Choroid plexus epithelial cell (primary cell): ENCODE data around the gene CCDC85C.
A peak's percentile ranks its signal among the peaks of the same experiment; 100 is the strongest.

ENCODE experiments used
- DNase-seq: peaks from one replicate; pipeline ENCODE4 v3.0.0-alpha.2; 2010; ENCODE audit warnings: low read depth
- H3K4me3 ChIP-seq: 2 replicates; pipeline ENCODE4 v1.5.1; 2011; ENCODE audit warnings: low read depth, mild to moderate bottlenecking, control low read depth, low read length, moderate library complexity
- TF ChIP-seq, protein P1 (sequence below): conservative IDR thresholded peaks from 2 replicates; pipeline ENCODE4 v1.5.1; 2011; ENCODE audit warnings: low read depth, mild to moderate bottlenecking, control low read depth, inconsistent platforms, low read length, moderate library complexity

Gene CCDC85C

DNA sequence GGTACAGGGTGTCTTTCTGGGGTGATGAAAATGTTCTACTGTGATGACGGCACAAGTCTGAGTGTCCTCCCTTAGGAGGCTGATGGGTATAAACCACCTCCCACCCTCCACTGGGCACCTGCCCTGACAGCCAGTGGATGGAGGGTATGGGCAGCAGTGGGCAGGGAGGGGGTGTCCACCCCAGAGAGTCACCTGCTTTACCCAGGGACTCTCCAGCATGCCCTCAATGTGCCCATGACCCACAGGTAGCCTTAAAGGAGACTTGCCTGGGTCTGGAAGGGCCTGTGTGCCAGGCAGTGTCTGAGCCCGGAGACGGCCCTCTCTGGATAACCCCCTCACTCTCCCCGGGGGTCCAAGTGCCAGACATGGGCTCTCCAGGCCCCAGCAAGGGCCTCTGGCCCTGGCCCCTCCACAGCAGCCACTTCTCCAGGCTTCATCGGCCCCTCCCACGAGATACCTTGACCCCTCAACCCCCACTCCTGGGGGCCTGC lies 84.0 kb downstream of the CCDC85C start:
- no peak overlapping the region for H3K4me3 ChIP-seq
- no peak for DNase-seq
- TF ChIP-seq, protein P1, sequence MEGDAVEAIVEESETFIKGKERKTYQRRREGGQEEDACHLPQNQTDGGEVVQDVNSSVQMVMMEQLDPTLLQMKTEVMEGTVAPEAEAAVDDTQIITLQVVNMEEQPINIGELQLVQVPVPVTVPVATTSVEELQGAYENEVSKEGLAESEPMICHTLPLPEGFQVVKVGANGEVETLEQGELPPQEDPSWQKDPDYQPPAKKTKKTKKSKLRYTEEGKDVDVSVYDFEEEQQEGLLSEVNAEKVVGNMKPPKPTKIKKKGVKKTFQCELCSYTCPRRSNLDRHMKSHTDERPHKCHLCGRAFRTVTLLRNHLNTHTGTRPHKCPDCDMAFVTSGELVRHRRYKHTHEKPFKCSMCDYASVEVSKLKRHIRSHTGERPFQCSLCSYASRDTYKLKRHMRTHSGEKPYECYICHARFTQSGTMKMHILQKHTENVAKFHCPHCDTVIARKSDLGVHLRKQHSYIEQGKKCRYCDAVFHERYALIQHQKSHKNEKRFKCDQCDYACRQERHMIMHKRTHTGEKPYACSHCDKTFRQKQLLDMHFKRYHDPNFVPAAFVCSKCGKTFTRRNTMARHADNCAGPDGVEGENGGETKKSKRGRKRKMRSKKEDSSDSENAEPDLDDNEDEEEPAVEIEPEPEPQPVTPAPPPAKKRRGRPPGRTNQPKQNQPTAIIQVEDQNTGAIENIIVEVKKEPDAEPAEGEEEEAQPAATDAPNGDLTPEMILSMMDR: no peak

DNA sequence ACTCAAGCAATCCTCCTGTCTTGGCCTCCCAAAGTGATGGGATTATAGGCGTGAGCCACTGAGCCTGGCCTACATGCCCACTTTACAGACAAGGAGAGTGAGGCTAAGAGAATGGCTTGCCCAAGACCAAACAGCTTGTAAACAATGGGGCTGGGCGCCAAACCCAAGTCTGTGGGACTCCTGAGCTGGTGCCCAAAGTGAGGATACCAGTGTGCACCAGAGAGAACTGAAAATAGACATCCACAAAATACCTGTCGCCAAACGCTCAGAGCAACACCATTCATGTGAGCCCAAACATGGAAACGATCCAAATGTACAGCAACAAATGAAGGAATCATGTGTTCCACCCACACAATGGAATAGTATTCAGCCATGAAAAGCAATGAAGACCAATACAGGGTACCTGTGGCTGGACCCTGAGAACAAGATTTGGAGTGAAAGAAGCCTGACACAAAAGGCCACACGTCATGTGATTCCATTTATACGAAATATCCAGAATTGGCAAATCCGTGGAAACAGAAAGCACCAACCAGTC lies 84.6 kb downstream of the CCDC85C start:
- no peak for DNase-seq
- TF ChIP-seq, protein P1: no peak
- no peak overlapping the region for H3K4me3 ChIP-seq

DNA sequence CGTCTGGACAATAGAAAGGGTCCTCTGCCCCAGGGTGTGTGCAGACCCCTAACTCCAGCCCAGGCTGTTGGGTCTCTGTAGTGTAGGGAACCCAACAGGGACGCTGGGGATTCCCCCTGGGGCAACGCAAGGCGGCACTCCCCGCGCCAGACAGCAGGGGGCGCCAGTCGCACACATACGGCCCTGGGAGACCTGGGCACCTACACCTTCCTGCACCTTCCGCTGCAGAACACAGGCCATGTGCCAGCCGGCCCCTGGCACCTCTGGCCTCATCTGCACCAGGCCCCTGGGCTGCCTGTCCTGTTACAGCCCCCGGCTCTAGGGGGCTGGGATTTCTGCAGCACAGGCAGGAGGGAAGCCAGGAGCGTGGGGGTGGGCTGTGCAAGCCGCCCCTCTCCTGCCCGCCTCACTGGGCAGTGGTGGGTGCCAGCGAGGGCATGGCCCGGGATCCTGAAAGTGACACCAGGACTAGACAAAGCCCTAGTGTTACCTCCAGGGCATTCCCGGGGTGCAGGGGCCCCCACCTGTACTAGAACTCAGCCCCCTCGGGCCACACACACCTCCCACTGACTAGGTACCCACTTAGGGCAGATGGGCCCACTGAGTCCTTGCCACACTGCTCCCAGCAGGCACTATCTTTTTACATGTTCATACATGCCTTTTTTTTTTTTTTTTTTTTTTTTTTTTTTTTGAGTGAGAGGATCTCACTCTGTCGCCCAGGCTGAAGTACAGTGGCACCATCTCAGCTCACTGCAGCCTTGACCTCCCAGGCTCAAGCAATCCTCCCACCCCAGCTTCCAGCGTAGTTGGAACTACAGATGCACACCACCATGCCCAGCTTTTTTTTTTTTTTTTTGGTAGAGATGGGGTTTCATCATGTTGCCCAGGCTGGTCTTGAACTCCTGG lies 85.3 kb downstream of the CCDC85C start:
- TF ChIP-seq, protein P1: peak; percentile 95
- peak; percentile 60 for DNase-seq
- H3K4me3 ChIP-seq: no peak overlapping the region

DNA sequence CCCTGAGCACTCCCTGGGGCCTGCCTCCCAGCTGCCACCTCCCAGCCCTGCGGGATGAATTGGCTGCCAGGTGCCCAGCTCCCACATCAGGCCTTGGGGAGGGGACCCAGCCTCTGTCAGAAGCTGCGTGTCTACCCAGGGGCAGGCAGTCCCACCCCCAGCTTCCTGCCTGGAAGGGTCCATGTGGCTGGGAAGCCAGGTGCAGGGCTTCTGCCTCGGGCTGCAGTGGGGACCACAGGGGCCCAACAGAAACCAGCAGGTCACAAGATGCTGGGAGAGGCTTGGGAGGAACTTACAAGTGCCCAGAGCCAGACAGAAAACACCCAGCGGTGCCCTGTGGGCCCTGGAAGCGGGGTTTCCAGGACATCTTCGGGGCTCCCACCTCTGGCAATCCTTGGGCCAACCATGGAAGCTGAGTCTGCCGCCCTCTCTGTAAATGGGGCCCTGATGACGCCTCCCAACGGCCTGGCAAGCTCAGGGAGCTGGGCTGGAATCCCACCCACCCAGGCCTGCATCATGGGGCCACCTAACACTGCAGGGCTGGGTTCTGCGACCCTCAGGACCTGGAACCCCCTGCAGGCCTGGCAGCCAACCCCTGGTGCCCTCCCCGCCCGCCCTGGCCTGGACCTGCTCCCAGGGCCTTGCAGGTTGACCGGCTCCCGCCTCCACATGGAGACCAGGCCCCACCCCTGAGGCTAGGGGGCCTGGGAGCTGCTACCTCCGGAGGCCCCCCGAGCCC lies 86.2 kb downstream of the CCDC85C start:
- TF ChIP-seq, protein P1: no peak
- H3K4me3 ChIP-seq: no peak overlapping the region
- no peak for DNase-seq

DNA sequence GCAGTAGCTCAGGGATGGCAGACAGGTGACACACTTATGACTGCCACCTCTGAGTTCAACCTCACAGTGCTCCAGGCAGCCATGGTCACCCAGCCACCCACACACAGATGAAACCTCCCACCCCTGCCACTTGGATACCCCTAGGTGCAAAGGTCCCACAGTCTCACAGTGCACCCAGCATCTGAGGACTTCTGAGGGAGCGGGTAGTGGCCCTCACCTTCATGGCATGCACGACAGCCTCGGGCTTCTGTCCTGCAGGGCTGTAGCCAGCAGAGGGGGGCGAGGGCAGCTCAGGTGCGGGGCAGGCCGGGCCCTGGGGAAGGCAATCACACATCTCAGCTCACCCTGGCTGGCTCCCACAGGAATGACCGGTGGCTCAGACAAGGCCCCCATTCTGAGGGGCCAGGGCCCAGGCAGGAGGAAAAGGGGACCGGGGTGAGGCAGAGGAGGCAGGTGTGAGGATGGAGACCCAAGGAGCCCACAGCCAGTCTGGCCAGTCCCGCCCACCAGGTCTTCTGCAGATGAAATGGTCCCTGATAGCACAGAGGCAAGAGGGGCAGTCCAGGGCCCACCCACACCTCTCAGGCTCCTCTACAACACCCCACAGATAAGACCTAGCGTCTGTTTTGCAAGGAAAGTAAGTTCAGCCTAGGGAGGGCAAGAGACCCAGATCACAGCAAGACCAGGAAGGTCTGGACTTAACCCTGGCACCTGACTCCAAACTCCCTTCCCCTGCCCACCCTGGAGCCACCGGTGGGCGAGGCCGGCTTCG lies 87.0 kb downstream of the CCDC85C start:
- no peak overlapping the region for H3K4me3 ChIP-seq
- DNase-seq: no peak
- TF ChIP-seq, protein P1: no peak

DNA sequence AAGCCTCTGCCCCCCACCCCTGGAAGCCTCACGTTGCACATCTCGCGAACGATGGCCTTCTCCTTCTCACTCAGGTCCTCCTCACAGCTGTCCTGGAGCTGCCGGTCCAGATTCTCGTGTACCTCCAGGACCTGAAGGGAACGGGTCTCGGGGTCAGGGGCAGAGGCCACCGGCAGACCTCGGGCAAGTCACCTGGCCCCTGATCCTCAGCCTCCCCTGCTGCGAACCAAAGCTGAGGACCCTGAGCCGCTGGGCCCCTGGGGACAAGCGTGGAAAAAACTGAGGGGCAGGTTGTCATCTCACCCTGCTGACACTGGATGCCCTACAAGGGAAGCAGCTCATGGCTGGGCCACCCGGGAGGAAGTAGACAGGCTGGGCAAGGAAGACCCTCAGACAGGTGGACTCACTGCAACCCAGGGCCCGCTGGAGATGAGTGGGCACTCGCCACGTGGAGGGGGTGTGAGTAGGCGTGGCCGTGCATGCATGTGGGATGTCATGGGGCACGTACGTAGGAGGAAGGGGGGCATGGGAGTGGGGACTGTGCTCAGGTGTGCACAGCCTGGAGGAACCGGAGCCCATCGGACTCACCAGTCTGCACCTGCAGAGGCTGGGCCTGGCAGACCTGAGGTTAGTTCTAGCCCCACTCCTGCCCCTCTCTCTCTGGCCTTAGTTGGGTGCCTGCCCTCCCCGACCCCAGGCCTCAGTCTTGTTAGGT lies 87.7 kb downstream of the CCDC85C start:
- DNase-seq: no peak
- no peak overlapping the region for H3K4me3 ChIP-seq
- TF ChIP-seq, protein P1: no peak
